GM21717 (cell line): ENCODE data around the gene VLDLR.
"Not testable (repeated sequence)": the region's sequence is repeated elsewhere in the genome, so short reads cannot be mapped to it uniquely, and the experiment has no call there.

ENCODE experiments used
- ATAC-seq: cut with Tn5 transposase; IDR thresholded peaks from one replicate; pipeline ENCODE4 v1.9.1; 2021; ENCODE audit warnings: mild to moderate bottlenecking, moderate library complexity; ENCODE audit not compliant: unreplicated experiment

VLDLR gene

DNA sequence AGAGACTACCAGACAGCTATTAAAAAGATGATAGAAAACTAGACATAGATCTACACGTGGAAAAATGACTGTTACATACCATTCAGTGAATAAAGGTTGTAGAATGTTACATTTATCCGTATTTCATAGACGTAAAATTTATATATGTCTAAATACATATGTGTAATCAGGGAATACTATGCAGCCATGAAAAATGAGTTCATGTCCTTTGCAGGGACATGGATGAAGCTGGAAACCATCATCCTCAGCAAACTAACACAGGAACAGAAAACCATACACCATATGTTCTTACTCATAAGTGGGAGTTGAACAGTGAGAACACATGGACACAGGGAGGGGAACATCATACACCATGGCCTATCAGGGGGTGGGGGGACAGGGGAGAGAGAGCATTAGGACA is 85.7 kb downstream of the VLDLR start:
- not testable (repeated sequence) for ATAC-seq
